ENCODE data around the gene INO80E.

DNA sequence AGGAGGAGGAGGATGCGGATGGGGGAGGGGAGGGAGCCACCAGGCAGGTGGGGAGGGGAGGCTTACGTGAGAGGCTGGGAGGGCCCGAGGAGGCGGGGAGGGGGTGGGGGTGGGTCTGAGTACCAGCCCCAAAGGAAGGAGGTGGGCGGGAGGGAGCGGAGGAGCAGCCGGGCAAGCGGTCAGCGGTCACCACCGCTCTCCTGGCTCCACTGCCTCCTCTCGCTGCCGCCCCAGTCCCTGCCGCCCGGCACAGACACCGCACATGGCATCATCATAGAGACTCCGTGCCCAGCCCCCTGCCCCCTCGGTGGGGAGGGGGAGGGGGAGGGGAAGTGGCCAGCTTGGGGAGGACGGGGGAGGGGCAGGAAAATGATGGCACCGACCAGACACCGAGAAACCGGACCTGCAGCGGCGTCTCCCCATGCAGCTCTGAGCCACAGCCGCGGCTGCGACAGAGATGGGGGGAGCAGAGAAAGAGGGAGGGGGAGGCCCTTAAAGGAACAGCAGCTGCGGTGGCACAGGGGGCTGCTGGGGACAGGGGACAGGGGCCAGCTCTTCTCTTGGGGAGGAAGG, 34.9 kb downstream of the INO80E start, which contains the start of gene TLCD3B:
- TF ChIP-seq, protein P1, sequence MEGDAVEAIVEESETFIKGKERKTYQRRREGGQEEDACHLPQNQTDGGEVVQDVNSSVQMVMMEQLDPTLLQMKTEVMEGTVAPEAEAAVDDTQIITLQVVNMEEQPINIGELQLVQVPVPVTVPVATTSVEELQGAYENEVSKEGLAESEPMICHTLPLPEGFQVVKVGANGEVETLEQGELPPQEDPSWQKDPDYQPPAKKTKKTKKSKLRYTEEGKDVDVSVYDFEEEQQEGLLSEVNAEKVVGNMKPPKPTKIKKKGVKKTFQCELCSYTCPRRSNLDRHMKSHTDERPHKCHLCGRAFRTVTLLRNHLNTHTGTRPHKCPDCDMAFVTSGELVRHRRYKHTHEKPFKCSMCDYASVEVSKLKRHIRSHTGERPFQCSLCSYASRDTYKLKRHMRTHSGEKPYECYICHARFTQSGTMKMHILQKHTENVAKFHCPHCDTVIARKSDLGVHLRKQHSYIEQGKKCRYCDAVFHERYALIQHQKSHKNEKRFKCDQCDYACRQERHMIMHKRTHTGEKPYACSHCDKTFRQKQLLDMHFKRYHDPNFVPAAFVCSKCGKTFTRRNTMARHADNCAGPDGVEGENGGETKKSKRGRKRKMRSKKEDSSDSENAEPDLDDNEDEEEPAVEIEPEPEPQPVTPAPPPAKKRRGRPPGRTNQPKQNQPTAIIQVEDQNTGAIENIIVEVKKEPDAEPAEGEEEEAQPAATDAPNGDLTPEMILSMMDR (IDR thresholded peaks at IDR 0.05; ENCODE audit: low read depth, low read length), result no peak
- TF ChIP-seq EZH2phosphoT487 (IDR thresholded peaks at IDR 0.05; ENCODE audit: low read depth), result no peak

Data from OCI-LY3 (cell line).